LNCAP (cell line): ENCODE measurements around the gene FDPS.

Experiments
- TF ChIP-seq, protein P1 (sequence below): fragments of 450-650 bp; IDR thresholded peaks from 2 replicates; pipeline ENCODE4 v1.5.1; 2017; ENCODE audit warnings: mild to moderate bottlenecking

The FDPS gene

DNA sequence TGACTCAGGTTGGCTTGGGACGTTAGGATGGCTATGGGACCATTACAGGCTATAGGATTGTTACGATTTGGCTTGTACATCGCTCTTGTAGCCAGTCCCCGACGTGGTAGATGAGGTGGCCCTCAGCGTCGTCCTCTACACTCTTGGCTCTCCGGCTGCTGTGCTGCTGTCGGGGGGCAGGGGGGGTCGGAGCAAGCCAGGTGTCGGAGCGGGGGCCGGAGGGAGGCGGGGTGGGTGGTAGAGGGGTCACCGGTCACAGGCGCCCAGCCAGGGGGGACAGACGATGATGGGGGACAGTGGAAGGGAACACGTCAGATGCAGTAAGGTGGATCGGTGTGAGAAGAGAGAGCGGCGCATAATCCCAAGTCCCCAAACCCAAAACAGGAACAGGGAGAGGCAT is 40.0 kb upstream of the FDPS start:
- TF ChIP-seq, protein P1, sequence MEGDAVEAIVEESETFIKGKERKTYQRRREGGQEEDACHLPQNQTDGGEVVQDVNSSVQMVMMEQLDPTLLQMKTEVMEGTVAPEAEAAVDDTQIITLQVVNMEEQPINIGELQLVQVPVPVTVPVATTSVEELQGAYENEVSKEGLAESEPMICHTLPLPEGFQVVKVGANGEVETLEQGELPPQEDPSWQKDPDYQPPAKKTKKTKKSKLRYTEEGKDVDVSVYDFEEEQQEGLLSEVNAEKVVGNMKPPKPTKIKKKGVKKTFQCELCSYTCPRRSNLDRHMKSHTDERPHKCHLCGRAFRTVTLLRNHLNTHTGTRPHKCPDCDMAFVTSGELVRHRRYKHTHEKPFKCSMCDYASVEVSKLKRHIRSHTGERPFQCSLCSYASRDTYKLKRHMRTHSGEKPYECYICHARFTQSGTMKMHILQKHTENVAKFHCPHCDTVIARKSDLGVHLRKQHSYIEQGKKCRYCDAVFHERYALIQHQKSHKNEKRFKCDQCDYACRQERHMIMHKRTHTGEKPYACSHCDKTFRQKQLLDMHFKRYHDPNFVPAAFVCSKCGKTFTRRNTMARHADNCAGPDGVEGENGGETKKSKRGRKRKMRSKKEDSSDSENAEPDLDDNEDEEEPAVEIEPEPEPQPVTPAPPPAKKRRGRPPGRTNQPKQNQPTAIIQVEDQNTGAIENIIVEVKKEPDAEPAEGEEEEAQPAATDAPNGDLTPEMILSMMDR, result no peak

DNA sequence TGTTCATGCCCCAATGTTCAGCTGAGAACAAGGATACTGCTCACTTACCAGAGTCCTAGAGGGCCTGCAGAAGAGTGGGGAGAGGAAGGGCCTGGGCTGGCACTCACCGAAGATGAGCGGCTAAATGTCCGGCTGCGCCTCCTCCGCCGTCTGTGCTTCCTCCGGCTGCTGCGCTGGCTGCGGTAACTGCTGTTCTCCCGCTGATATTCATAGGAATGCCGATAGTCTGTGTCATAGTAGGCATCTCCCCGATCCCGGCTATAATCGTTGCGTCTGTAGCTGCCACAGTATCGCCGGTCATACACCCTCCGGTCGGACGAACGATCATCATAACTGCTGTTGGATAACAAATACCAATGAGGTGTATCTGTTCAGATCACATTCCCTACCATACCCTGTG is 39.3 kb upstream of the FDPS start:
- TF ChIP-seq, protein P1, result no peak

DNA sequence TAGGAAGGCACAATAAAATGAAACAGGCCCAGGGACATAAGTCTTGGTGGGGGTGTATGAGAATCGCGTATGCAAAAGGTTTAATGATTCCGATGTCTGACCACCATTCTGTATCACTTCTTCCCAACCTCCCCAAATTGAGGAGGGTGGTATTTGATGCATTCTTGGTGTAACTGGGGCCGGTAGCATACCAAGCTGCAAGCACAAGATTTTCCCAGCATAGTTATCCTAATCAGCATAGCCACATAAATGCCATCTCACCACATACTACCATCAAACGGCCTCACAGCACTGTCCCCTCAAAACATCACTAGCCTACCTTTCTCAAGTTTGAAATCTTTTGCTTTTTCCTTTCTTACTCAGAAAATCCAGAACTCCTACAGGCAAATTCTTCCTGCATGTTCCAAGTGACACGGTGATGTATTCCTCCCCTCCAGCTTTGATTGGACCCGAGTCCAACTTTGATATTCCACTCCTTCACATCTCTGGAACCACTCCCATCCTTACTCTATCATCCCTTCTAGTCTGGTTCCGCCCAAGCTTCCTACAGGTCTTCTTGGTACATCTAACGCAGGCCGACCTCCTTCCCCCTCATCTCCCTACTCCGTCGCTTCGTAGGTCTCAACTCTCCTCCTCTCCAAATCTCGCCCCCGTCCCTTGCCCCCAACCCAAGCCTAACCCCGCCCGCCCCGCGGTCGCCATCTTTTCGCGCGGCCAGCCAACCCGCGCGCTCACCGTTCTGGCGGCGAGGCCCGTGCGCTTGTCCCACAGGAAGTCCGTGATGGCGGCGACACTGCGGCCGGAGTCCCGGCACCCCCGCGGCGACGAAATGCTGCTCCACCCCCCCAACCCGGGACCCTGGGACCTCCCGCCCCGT is 36.0 kb upstream of the FDPS start:
- TF ChIP-seq, protein P1, result no peak

DNA sequence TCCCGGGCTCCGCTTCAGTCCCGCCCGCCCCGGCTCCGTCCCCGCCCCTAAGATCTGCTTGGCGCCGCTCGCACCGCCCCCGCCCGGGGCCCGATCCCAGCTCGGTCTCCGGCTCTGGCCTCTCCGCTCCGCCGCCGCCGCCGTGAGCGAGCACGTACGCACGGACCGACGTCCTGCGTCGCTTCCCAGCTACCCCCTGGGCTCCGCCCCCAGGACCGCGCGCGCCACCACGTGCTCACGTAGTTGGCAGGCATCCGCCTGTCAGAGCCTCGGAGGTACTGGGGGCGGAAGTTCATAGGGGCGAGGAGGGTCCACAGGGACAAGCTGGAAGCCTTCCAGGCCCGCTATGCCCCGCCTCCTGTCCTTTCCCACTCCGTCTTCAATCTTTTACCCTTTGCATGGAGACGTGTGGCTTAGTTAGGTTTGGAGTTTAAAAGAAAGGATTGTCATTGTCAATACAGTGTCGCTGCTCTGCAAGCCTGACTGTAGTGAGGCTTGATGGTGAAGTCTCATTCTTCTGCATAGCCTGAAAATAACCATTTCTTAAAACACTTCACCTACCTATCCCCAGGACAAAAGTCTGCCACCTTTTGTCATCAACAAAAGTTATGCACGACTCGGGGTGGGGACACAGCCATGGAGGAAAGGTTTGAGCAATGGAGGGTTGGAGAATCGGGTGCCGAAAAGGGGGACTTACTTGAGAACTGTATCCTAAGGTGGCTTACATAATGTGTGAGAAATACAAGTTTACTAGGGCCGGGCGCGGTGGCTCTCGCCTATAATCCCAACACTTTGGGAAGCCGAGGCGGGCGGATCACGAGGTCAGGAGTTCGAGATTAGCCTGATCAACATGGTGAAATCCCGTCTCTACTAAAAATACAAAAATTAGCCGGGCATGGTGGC is 35.1 kb upstream of the FDPS start, which contains the start of gene CLK2:
CLK2 (minus strand) TSS at position 162 of the 903 bp plus-strand sequence. CDS start 2,527 bp downstream, outside the sequence.
- TF ChIP-seq, protein P1, result no peak

DNA sequence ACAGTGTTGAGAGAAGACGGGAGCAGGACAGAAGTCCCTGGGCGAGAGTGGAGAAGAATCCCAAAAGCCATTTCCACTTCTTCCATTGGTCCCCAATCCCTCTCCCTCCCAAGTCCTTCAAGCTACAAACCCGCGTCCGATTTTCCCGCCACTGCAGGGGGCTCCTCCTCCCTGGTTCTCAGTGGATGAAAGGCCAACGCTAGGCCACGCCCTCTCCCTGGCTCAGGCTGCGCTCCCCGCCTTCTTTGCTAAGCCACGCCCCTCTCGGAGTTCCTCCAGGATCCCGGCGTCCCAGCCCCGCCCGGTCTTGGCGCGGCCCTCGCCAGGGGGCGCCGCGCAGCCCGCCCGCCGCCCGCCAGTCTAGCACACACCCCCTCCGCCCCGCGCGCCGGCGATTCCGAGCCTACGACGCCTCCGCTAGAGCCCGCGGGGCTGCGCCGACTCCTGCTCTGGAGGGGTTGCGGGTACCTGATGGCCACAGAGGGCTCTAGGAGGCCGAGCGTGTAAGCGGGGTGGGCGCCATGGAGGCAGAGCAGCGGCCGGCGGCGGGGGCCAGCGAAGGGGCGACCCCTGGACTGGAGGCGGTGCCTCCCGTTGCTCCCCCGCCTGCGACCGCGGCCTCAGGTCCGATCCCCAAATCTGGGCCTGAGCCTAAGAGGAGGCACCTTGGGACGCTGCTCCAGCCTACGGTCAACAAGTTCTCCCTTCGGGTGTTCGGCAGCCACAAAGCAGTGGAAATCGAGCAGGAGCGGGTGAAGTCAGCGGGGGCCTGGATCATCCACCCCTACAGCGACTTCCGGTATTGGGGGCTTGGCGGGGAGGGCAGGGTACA is 31.4 kb upstream of the FDPS start, which contains the start of gene HCN3:
HCN3 (plus strand) TSS at position 394 of the 832 bp plus-strand sequence; CDS start at position 522, 128 bp downstream.
- TF ChIP-seq, protein P1, result peak; percentile 86

DNA sequence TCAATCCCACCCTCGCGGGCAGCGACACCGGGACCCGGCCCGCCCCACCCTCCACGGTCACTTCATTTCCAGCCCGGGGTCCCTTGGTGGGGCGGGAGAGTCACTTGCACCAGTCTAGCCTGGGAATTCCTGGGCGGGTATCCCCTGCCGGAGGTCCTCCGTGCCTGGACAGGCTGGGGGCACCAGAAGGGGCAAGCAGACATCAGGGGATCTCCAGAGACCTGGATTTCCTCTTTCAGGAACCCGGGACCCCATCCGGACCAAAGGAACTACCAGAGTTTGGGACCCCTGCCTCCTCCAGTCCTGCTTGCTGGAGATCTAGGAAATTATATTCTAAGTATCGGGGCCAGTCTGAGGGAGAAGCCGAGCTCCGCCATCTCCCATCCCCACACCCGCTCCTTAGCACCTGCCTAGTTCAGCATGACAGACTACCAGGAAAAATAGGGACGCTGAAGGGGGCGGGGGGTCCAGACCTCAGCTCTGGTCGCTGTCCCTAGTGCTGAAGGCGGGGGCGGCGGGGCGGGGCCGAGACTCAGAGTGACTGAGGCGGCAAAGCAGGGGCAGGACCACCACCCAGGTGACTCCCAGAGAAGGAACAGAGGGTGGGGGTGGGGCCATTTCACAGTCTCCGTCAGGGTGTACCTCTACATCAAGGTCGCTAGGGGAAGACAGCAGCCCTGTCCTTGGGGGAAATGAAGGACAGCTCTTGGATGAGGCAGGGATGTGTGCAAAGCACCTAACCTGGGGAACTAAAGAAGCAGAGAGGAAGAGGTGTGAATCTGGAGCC is 30.6 kb upstream of the FDPS start:
- TF ChIP-seq, protein P1, result peak; percentile 40; the same call in 1 of the 2 replicates
